ENCODE data around the gene BCO2. TPM values are rescaled to one million over a fixed set of nuclear protein-coding genes. Genes with fewer than 3 reads are reported as not detected.

The BCO2 gene
- total and polyA plus RNA-seq, 10 of the 15 experiments (the other 5 are each of a cell fraction or from before 2014, with no cell fraction given): 0.29 to 1.0 (median 0.57) TPM

DNA sequence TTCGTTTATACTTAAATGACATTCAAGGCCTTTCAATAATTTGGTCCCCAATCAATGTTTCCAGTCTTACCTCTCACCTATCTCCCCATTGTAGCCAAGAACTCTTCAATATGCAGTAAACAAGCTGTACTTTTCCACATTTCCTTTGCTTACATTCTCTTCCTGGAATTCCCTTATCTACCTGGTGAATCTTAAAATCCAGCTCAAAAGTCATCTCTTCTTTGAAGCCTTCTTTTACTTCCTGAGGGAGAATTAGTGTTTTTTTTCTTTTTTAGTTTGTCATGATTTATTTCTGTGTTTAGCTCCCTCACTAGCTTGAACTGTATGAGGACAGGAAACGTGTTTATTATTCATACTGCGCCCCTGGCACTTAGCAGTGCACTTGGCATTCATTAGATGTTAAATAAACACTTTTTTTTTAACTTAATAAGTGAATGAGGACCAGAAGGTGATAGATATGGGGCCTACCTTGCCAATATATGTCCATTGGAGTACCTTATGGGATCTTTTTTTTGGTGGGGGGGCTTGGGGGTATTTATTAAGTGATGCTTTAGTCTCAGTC is 46.0 kb downstream of the BCO2 start:
- Histone ChIP-seq H2AFZ (ENCODE audit: control insufficient read depth, low read depth, low read length) (no peak overlapping the region), H3K4me1 (ENCODE audit: control insufficient read depth, insufficient read depth, low read length) (no peaks in the 10 kb centered on the region), H3K4me2 (ENCODE audit: control insufficient read depth, insufficient read depth) (no peak overlapping the region), H3K79me2 (ENCODE audit: control insufficient read depth, insufficient read depth, low read length) (no peaks in the 10 kb centered on the region; the same call in 1 of the 2 replicates), H3K36me3 (ENCODE audit: control insufficient read depth in 2 of 2, insufficient read depth in 2 of 2, low read length in 1 of 2) (no peaks in the 10 kb centered on the region), H3K27me3 (replicated peaks in 1 of 2; ENCODE audit: control insufficient read depth in 2 of 2, insufficient read depth in 2 of 2, low read length in 1 of 2) (no peaks in the 10 kb centered on the region), H3K9me3 (replicated peaks; ENCODE audit: control insufficient read depth, insufficient read depth, low read length) (no peaks in the 10 kb centered on the region), H3K4me3 (no peak overlapping the region), H4K20me1 (ENCODE audit: control insufficient read depth, insufficient read depth) (no peaks in the 10 kb centered on the region), H3K27ac (ENCODE audit: control insufficient read depth, insufficient read depth) (no peak overlapping the region), H3K9ac (ENCODE audit: control insufficient read depth, insufficient read depth, low read length) (no peak overlapping the region)
- DNase-seq (ENCODE audit: low read depth, low spot score): no peak
- ChIA-PET CTCF (interaction anchor here (0.6 to 16.3 kb wide), 12 partner anchors 9 to 1067 kb away, joined by 3 to 314 read pairs (median 4); no protein-coding TSS in a partner anchor), RAD21 (ENCODE audit: unreplicated experiment) (interaction anchor here (0.8 to 4.3 kb wide), 4 partner anchors 10 to 1069 kb away, joined by 3 to 62 read pairs (median 4); no protein-coding TSS in a partner anchor), POLR2A (no interaction called here), SMC1A (ENCODE audit: uncharacterized antibody, unreplicated experiment) (interaction anchor here (0.9 to 13.1 kb wide), 4 partner anchors 21 to 364 kb away, joined by 3 to 161 read pairs (median 4); no protein-coding TSS in a partner anchor)
- intact Hi-C loops (cut with micrococcal nuclease; ENCODE audit: unreplicated experiment) (loop anchor here (10.0 kb wide), 2 partner anchors 347 to 573 kb away; partner anchors contain the start of genes ALG9, CFAP68 and FDXACB1), in situ Hi-C loops (cut with MboI) (loop anchor here (5.0 to 10.0 kb wide), 2 partner anchors 56 to 1063 kb away; no protein-coding TSS in a partner anchor)
- WGBS (ENCODE audit: insufficient coverage, insufficient replicate concordance, low lambda C conversion rate, missing lambda C conversion rate): 37% methylated on average over 3 of the region's 3 CpGs
- no peak for FAIRE-seq
- ATAC-seq: no peak
- no TSS peak for BruUV-seq (replicated peaks)
- TF ChIP-seq ZZZ3 (IDR thresholded peaks at IDR 0.05; ENCODE audit: control insufficient read depth, insufficient read length, low read depth) (no peak), MEF2B (IDR thresholded peaks at IDR 0.05; ENCODE audit: partially characterized antibody, poor library complexity, severe bottlenecking) (no peak)

DNA sequence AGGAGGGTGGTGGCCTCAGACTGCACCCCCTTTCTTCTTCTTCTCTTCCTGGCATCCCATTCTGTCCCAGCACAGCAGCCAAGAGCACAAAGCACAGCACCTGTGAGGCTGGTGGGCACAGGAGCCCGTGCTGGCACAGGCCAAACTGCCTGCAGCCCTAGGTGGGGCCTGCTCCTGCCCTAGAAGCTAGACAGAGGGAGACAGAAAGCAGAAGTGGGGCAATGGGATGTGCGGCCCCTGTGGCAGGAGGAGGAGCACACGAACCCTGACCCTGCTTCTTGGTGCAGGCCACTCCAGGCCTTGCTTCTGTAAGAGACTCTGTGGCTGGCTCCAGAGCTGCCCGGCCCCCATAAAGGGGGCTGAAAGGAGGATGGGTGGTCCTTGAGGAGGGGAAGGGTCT is 47.0 kb downstream of the BCO2 start:
- 2% methylated on average over 4 of the region's 4 CpGs for WGBS (ENCODE audit: insufficient coverage, insufficient replicate concordance, low lambda C conversion rate, missing lambda C conversion rate)
- intact Hi-C loops (cut with micrococcal nuclease; ENCODE audit: unreplicated experiment) (loop anchor here (10.0 kb wide), 2 partner anchors 348 to 572 kb away; partner anchors contain the start of genes ALG9, CFAP68 and FDXACB1), in situ Hi-C loops (cut with MboI) (loop anchor here (5.0 to 10.0 kb wide), 2 partner anchors 55 to 1062 kb away; no protein-coding TSS in a partner anchor)
- H3K27ac ChIP-seq (ENCODE audit: control insufficient read depth, insufficient read depth): no peak overlapping the region
- TF ChIP-seq, protein P1, sequence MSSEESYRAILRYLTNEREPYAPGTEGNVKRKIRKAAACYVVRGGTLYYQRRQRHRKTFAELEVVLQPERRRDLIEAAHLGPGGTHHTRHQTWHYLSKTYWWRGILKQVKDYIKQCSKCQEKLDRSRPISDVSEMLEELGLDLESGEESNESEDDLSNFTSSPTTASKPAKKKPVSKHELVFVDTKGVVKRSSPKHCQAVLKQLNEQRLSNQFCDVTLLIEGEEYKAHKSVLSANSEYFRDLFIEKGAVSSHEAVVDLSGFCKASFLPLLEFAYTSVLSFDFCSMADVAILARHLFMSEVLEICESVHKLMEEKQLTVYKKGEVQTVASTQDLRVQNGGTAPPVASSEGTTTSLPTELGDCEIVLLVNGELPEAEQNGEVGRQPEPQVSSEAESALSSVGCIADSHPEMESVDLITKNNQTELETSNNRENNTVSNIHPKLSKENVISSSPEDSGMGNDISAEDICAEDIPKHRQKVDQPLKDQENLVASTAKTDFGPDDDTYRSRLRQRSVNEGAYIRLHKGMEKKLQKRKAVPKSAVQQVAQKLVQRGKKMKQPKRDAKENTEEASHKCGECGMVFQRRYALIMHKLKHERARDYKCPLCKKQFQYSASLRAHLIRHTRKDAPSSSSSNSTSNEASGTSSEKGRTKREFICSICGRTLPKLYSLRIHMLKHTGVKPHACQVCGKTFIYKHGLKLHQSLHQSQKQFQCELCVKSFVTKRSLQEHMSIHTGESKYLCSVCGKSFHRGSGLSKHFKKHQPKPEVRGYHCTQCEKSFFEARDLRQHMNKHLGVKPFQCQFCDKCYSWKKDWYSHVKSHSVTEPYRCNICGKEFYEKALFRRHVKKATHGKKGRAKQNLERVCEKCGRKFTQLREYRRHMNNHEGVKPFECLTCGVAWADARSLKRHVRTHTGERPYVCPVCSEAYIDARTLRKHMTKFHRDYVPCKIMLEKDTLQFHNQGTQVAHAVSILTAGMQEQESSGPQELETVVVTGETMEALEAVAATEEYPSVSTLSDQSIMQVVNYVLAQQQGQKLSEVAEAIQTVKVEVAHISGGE (CRISPR knock-in tag; IDR thresholded peaks at IDR 0.05): no peak
- TF ChIP-seq BRCA1 (IDR thresholded peaks at IDR 0.05; ENCODE audit: low read depth, low read length) (no peak), SPI1 (IDR thresholded peaks at IDR 0.05; ENCODE audit: borderline replicate concordance, insufficient read depth, low read depth, low read length) (peak; percentile 35; the same call in 1 of the 2 replicates)
- SMC1A ChIA-PET (ENCODE audit: uncharacterized antibody, unreplicated experiment): interaction anchor here (13.1 kb wide), 1 partner anchor 58 kb away, joined by 161 read pairs; no protein-coding TSS in a partner anchor
- H2AFZ ChIP-seq (ENCODE audit: control insufficient read depth, low read depth, low read length): no peak overlapping the region
- ATAC-seq (no peak), FAIRE-seq (no peak), DNase-seq (ENCODE audit: low read depth, low spot score) (no peak)
- RAD21 ChIA-PET (ENCODE audit: unreplicated experiment): interaction anchor here (1.4 to 4.3 kb wide), 3 partner anchors 57 to 62 kb away, joined by 5 to 62 read pairs (median 16); no protein-coding TSS in a partner anchor
- no peak overlapping the region for H3K4me2 ChIP-seq (ENCODE audit: control insufficient read depth, insufficient read depth)
- no peaks in the 10 kb centered on the region for H4K20me1 ChIP-seq (ENCODE audit: control insufficient read depth, insufficient read depth)
- H3K36me3 ChIP-seq (ENCODE audit: control insufficient read depth in 2 of 2, insufficient read depth in 2 of 2, low read length in 1 of 2): no peaks in the 10 kb centered on the region
- no peak overlapping the region for H3K4me3 ChIP-seq
- H3K79me2 ChIP-seq (ENCODE audit: control insufficient read depth, insufficient read depth, low read length): peaks cover 9% of the 10 kb centered on the region
- BruUV-seq (replicated peaks): no TSS peak
- H3K27me3 ChIP-seq (replicated peaks in 1 of 2; ENCODE audit: control insufficient read depth in 2 of 2, insufficient read depth in 2 of 2, low read length in 1 of 2): no peaks in the 10 kb centered on the region
- H3K4me1 ChIP-seq (ENCODE audit: control insufficient read depth, insufficient read depth, low read length): peaks cover under 1% of the 10 kb centered on the region; the same call in 1 of the 2 replicates
- H3K9ac ChIP-seq (ENCODE audit: control insufficient read depth, insufficient read depth, low read length): no peak overlapping the region
- POLR2A ChIA-PET: no interaction called here
- CTCF ChIA-PET: interaction anchor here (1.5 to 16.3 kb wide), 3 partner anchors 8 to 1067 kb away, joined by 3 to 314 read pairs (median 7); no protein-coding TSS in a partner anchor
- H3K9me3 ChIP-seq (replicated peaks; ENCODE audit: control insufficient read depth, insufficient read depth, low read length): no peaks in the 10 kb centered on the region

Data from GM12878 (cell line).